ENCODE data around the gene GUCA1A.
"Not testable (repeated sequence)": the region's sequence is repeated elsewhere in the genome, so short reads cannot be mapped to it uniquely, and the experiment has no call there.

The GUCA1A gene

DNA sequence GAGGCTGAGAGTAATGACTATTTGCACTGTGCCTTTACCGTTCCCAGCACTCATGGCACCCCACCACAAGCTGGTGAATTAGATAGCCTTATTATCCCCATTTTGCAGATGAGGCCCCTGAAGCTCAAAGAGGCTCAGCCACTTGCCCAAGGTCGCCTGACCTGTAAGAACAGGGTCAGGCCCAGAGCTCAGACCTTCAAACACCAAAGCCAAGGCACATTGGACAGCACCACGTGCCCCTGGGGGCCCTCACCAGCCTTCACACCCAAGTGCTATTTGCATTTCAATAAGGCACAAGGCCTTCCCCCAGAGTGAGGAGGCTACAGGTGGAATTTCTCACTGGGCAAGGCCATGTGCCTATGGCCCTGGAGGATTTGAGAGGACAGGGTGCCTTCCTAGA, 16.5 kb upstream of the GUCA1A start:
- Mint-ChIP-seq H3K4me1 (ENCODE audit: low read depth) (no peaks in the 10 kb centered on the region), H3K9me3 (no peaks in the 10 kb centered on the region), H3K36me3 (ENCODE audit: low read depth) (no peaks in the 10 kb centered on the region), H3K27me3 (peaks cover 3% of the 10 kb centered on the region), H3K27ac (no peak overlapping the region), H3K4me3 (no peak overlapping the region)
- DNase-seq, result no peak

DNA sequence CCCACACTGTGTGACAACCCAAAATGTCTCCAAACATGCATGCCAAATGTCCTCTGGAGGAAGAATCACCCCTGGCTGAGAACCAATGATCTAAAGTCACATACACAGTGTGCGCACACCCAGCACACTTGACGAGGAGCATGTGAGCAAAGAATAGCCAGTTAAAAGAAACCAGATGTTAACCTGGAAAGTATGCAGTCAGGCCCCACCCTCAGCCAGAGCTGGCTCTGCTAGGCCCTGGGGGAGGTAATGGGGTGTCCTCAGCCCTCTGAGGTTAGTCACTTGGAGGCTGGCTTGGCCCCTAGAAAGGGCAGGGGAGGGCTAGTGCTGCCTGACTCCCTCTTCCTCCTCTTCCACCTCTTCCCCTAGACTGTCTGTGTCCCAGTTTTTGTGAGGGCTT, 15.2 kb upstream of the GUCA1A start:
- H3K9me3 Mint-ChIP-seq, result no peaks in the 10 kb centered on the region
- no peaks in the 10 kb centered on the region for H3K4me1 Mint-ChIP-seq (ENCODE audit: low read depth)
- no peak overlapping the region for H3K27ac Mint-ChIP-seq
- no peak for DNase-seq
- H3K36me3 Mint-ChIP-seq (ENCODE audit: low read depth), result no peaks in the 10 kb centered on the region
- H3K4me3 Mint-ChIP-seq, result no peak overlapping the region
- peaks cover 3% of the 10 kb centered on the region for H3K27me3 Mint-ChIP-seq

DNA sequence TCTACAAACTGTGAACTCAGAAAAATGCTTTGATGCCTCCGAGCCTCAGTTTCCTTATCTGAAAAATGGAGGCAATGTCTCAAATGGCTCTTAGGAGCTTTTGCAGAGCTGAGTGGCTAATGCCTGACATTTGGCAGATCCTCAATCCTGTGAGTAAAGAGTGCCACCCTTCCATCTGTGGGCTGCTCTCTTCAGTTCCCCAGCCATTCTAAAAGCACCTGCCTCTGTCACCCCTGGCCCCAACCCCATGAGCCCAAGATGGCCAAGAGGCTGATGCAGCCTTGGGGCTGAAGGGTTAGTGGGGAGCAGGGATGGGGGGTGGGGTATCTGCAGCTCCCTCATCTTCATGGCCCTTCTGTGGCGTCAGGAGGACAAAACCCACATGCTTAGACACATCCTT, 14.5 kb upstream of the GUCA1A start:
- Mint-ChIP-seq H3K27ac (no peak overlapping the region), H3K4me1 (ENCODE audit: low read depth) (no peaks in the 10 kb centered on the region), H3K4me3 (no peak overlapping the region), H3K27me3 (peaks cover 3% of the 10 kb centered on the region), H3K9me3 (no peaks in the 10 kb centered on the region), H3K36me3 (ENCODE audit: low read depth) (no peaks in the 10 kb centered on the region)
- DNase-seq, result no peak

DNA sequence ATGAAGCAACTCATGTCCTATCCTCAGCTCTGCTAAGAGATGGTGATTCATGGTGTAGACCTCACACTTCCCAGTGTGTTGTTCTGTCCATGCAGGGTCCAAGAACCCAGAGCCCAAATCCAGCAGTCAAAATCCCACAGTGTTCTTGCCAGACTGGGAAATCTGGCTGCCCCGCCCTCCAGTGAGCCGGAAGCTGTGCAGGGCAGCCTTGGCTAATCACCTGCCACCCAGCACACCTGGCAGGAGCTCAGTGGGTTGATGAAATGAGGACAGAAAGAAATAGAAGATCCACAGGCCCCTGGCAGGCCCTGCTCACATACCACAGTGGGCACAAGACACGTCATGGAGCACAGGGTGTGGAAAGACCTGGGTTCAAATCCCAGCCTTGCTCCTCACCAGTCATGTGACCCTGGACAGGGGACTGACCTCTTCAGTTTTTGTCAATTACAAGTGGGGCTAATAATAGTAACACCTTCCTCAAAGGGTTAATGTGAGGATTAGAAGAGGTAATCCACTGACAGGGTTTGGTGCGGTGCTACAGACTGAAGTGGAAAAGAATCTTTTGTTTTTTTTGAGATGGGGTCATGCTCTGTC, 13.6 kb upstream of the GUCA1A start:
- Mint-ChIP-seq H3K27ac (no peak overlapping the region), H3K9me3 (no peaks in the 10 kb centered on the region), H3K4me3 (no peak overlapping the region), H3K27me3 (peaks cover 3% of the 10 kb centered on the region), H3K4me1 (ENCODE audit: low read depth) (no peaks in the 10 kb centered on the region), H3K36me3 (ENCODE audit: low read depth) (no peaks in the 10 kb centered on the region)
- DNase-seq, result no peak

DNA sequence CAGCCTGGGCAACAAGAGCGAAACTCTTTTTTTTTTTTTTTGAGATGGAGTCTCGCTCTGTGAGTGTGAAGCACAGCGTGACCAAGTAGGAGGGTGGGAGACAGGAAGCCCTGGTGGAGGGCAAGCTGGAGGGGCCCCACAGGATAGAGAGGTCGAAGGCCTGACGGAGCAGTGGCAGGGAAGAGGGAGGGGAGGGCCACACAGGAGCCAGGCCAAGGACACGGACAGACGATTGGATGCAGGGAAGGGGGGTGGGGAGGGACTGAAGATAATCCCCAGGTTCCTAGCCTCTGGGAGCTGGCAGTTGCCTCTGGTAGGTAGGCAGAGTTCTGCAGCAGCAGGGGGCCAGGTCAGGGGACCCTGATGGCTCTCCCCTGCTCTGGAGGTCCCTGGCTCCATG, 10.8 kb upstream of the GUCA1A start:
- Mint-ChIP-seq H3K4me1 (ENCODE audit: low read depth) (peaks cover 5% of the 10 kb centered on the region), H3K27ac (no peak overlapping the region), H3K4me3 (no peak overlapping the region), H3K36me3 (ENCODE audit: low read depth) (no peaks in the 10 kb centered on the region), H3K27me3 (peaks cover 3% of the 10 kb centered on the region), H3K9me3 (no peaks in the 10 kb centered on the region)
- no peak for DNase-seq

DNA sequence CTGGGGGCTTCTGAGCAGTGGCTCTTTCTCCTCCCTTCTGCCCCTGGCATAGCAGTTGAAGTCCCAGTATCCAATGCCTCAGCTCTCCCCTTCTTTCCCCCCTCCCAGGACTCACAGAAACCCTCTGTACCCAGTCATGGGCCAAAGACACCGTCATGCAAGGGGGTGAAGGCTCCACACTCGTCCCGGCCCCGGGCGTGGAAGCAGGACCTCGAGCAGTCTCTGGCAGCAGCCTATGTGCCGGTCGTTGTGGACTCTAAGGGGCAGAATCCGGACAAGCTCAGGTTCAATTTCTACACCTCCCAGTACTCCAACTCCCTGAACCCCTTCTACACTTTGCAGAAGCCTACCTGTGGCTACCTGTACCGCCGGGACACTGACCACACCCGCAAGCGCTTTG, 10.4 kb upstream of the GUCA1A start:
- Mint-ChIP-seq H3K27me3 (peaks cover 3% of the 10 kb centered on the region), H3K4me3 (no peak overlapping the region), H3K4me1 (ENCODE audit: low read depth) (peaks cover 5% of the 10 kb centered on the region), H3K27ac (no peak overlapping the region), H3K36me3 (ENCODE audit: low read depth) (no peaks in the 10 kb centered on the region), H3K9me3 (no peaks in the 10 kb centered on the region)
- DNase-seq, result no peak

DNA sequence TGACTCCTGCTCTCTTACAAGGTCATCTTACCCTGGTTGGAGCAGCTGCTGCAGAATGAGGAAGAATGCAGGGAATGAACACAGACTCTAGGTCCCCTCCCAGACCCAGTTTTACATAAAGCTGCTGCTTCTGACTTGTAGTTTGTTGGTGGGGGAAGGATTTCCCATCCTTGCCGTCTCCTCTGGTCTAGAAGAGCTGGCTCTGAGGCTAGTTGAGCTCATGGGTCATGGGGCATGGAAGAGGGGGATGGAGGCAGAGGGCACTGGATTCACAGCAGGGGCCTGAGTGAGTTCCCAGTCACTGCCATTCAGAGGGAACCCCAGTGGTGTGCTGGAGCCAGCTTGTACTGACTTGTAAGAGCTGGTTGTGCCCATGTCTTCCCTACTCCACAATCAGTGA, 9.2 kb upstream of the GUCA1A start:
- DNase-seq, result no peak
- no peak overlapping the region for H3K27ac Mint-ChIP-seq
- peaks cover 3% of the 10 kb centered on the region for H3K27me3 Mint-ChIP-seq

DNA sequence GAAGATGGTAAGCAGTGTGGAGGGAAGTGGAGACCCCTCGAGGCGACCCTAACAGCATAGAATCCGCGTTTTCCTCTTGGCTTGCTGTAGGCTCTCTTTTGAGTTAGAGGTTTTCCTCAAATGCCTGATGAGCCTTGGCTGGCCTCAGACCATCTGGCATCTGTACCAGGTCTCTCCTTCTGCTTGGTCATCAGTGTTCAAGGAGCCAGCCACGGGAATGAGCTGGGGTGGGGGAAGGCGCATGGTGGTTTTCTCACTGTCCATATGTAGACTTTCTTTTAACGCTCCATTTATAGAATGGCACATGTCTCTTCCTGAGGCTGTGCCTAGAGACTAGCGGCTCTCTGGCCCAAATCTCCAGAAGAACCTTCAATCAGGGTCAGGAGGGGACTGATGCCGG, 8.1 kb upstream of the GUCA1A start:
- no peak for DNase-seq
- Mint-ChIP-seq H3K27ac (no peak overlapping the region), H3K9me3 (no peaks in the 10 kb centered on the region), H3K36me3 (ENCODE audit: low read depth) (no peaks in the 10 kb centered on the region), H3K27me3 (no peaks in the 10 kb centered on the region), H3K4me1 (ENCODE audit: low read depth) (peaks cover 5% of the 10 kb centered on the region), H3K4me3 (no peak overlapping the region)

More for the DNA sequence above, 9.2 kb upstream of the GUCA1A start:
- no peaks in the 10 kb centered on the region for H3K36me3 Mint-ChIP-seq (ENCODE audit: low read depth)
- no peaks in the 10 kb centered on the region for H3K9me3 Mint-ChIP-seq
- no peak overlapping the region for H3K4me3 Mint-ChIP-seq
- H3K4me1 Mint-ChIP-seq (ENCODE audit: low read depth), result peaks cover 5% of the 10 kb centered on the region

DNA sequence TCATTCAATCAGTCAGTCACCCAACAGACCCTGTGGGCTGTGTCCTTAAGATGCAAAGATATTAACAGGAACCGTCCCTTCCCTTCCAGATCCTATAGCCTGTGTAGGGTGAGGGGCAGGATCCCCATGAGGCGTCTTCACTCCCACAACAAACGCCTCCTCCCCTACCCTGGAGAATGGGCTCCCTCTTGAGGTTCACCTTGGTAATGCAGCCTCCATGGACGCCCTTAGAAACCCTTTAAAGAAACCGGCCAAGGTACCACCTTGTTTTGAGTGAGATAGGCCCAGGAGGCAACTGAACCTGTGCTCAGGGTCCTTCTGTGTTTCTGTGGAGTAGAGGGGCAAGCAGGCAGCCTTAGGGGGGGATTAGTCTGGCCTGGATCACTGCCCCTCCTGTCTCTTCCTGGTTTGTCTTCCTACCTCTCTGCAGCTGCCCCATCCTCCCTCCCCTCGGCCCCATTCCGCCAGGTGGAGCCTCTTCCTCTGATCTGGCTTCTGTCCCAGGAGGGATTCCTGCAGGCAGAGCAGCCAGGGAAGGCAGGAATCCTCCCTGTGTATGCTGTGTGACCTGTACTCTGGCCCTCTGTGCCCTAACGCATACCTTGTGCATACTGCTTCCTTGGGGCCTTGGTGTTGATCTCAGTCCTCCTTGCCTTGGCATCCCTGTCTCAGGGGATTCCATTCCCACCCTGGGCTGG, 6.6 kb upstream of the GUCA1A start:
- peaks cover 5% of the 10 kb centered on the region for H3K4me1 Mint-ChIP-seq (ENCODE audit: low read depth)
- no peaks in the 10 kb centered on the region for H3K36me3 Mint-ChIP-seq (ENCODE audit: low read depth)
- no peaks in the 10 kb centered on the region for H3K9me3 Mint-ChIP-seq
- no peak overlapping the region for H3K4me3 Mint-ChIP-seq
- H3K27ac Mint-ChIP-seq, result peak overlapping the region; percentile 71
- no peaks in the 10 kb centered on the region for H3K27me3 Mint-ChIP-seq
- DNase-seq, result peak; percentile 84

DNA sequence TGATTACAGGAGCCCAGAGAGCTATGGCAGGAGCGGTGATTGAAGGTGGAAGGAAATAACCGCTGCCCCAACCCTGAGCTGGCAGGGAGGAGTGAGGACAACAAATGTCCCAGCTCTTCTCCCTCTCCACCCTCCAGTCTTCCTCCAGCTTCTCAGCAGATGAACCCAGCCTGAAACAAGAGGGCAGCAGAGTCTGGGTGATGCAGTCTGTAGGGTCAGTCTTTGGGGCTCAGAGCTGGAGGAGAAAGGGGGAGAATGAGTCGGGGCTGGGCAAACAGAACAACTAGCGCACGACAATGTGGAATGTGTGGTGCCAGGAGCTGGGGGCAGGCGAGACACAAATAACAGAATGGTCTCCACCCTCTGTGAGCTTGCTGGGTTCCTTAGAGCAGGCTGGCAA, 4.5 kb upstream of the GUCA1A start:
- H3K27ac Mint-ChIP-seq, result no peak overlapping the region
- H3K36me3 Mint-ChIP-seq (ENCODE audit: low read depth), result no peaks in the 10 kb centered on the region
- peaks cover 5% of the 10 kb centered on the region for H3K4me1 Mint-ChIP-seq (ENCODE audit: low read depth)
- H3K4me3 Mint-ChIP-seq, result no peak overlapping the region
- no peaks in the 10 kb centered on the region for H3K27me3 Mint-ChIP-seq
- DNase-seq, result no peak
- no peaks in the 10 kb centered on the region for H3K9me3 Mint-ChIP-seq

DNA sequence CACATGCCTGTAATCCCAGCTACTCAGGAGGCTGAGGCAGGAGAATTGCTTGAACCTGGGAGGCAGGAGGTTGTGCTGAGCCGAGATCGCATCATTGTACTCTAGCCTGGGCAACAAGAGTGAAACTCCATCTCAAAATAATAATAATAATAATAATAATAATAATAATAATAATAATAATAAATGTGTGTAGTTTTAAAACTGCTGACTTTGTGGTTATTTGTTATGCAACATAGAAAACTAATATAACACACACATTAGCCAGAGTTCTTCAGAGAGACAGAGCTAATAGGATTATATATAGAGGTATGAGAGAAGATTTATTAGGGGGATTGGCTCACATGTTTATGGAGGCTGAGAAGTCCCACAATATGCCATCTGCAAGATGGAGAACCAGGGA, 3.4 kb upstream of the GUCA1A start:
- not testable (repeated sequence) for H3K27me3 Mint-ChIP-seq; H3K36me3 Mint-ChIP-seq (ENCODE audit: low read depth); H3K4me3 Mint-ChIP-seq; DNase-seq; H3K9me3 Mint-ChIP-seq; H3K27ac Mint-ChIP-seq; H3K4me1 Mint-ChIP-seq (ENCODE audit: low read depth)

DNA sequence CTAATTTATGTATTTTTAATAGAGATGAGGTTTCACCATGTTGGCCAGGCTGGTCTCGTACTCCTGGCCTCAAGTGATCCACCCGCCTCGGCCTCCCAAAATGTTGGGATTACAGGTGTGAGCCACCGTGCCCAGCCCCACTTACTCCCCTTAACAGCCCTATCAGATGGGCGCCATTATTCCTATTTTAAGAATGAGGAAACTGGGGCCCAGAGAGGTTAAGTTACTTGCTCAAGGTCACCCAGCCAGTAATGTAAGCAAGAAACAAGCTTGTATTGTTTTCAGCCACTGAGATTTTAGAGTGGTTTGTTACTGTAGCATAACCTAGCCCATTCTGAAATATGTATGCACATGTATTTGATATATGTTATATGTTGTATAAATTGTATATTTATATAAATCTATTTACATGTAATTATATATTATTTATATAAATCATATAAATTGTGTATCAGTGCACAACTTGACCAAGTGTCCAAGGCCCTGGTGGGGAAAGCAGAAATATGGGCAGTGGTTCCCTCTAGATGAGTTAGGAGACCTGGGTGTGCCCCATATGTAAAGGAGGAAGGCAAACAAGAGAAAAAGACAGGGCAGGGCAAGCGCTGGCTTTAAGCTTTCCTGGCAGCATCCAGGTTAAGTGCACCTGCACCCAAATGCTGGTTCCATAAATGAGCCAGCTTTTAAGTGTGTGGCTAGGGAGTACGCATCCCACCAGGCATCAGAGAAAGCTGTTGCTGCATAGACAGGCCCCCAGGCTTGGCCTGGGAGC, 1.2 kb upstream of the GUCA1A start:
- no peaks in the 10 kb centered on the region for H3K9me3 Mint-ChIP-seq
- H3K36me3 Mint-ChIP-seq (ENCODE audit: low read depth), result no peaks in the 10 kb centered on the region
- no peaks in the 10 kb centered on the region for H3K27me3 Mint-ChIP-seq
- H3K4me3 Mint-ChIP-seq, result no peak overlapping the region
- H3K27ac Mint-ChIP-seq, result no peak overlapping the region
- DNase-seq, result no peak
- H3K4me1 Mint-ChIP-seq (ENCODE audit: low read depth), result no peaks in the 10 kb centered on the region

DNA sequence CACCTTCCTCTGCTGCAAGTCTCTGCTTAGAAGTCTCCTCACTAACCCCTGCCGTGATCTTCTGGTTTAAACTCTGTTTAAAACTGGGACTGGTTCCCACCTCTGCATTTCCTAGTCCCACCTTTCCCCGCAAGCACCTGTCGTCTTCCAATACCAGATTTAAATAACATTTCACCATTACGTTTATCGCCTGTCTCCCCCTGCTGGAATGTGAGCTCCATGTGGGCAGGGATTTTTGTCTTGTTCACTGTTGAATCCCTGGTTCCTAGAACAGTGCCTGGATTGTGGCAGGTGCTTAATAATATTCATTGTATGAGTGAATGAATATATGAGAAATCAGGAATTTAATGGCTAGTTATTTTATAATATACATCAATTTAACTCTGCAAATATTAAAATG, 2.7 kb downstream of the GUCA1A start:
- no peak overlapping the region for H3K4me3 Mint-ChIP-seq
- H3K27me3 Mint-ChIP-seq, result peaks cover 15% of the 10 kb centered on the region
- no peak for DNase-seq
- no peaks in the 10 kb centered on the region for H3K9me3 Mint-ChIP-seq
- H3K36me3 Mint-ChIP-seq (ENCODE audit: low read depth), result no peaks in the 10 kb centered on the region
- H3K4me1 Mint-ChIP-seq (ENCODE audit: low read depth), result peaks cover 22% of the 10 kb centered on the region
- no peak overlapping the region for H3K27ac Mint-ChIP-seq

DNA sequence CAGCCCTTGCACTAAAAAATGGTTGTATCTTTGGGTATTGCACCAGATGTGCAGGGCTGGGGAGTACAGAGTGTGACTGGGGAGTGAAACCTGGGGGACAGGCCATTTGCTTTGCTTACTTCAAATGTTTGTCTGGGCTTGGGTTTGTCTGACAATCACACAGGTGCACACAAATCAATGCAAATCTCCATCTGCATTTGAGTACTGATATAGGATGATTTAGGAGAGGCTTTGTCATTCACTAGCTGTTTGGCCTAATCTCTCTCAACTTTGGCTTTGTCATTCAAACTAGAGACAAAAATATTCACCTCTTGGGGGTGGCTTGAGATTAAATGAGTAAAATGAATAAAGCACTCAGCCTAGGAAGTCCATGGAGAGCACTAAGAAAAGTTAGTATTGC, 3.8 kb downstream of the GUCA1A start:
- H3K4me3 Mint-ChIP-seq, result no peak overlapping the region
- H3K9me3 Mint-ChIP-seq, result no peaks in the 10 kb centered on the region
- no peak overlapping the region for H3K27ac Mint-ChIP-seq
- H3K36me3 Mint-ChIP-seq (ENCODE audit: low read depth), result no peaks in the 10 kb centered on the region
- DNase-seq, result no peak
- peaks cover 17% of the 10 kb centered on the region for H3K27me3 Mint-ChIP-seq
- H3K4me1 Mint-ChIP-seq (ENCODE audit: low read depth), result peaks cover 22% of the 10 kb centered on the region

Data from activated T-cell treated with anti-CD3 and anti-CD28 coated beads, Interleukin-2, amount 50 U/mL, for 24 hours (primary cell).